Measurements from ENCODE around the gene ITPRIPL1. TPM values are rescaled to one million over a fixed set of nuclear protein-coding genes. Genes with fewer than 3 reads are reported as not detected.

ITPRIPL1 gene
- total and polyA plus RNA-seq, 4 donors = 0.19 to 3.1 (median 0.28) TPM

DNA sequence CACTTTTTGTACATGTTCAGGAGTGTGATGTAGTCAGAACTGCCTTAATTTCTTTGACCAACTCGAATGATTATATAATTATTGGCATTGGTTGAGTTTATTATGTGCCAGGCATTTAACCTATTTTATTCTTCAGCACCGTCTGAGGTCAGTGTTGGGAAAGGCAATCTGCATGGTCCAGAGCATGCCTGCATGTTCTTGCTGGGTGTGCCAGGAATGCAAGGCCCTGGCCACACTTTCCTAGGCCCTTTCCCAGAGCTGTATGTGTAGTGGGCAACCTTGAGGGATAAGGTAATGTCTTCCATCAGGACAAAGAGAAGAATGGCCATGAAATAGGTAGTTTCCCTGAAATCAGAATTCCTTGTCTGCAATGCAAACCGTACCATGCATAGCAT is 10.1 kb upstream of the ITPRIPL1 start:
- H3K9ac ChIP-seq (ENCODE audit: low read depth in 1 of 2, low read length in 2 of 2) = no peak overlapping the region
- H3K4me1 ChIP-seq (ENCODE audit: control insufficient read depth in 4 of 4, insufficient read depth in 4 of 4, low read length in 3 of 4) = no peaks in the 10 kb centered on the region
- TF ChIP-seq GABPA (IDR thresholded peaks at IDR 0.05 in 1 of 2, conservative IDR thresholded peaks at IDR 0.05 in 1 of 2) = no peak
- no peak for TF ChIP-seq HNF4G (IDR thresholded peaks at IDR 0.05)
- TF ChIP-seq SP1 (IDR thresholded peaks at IDR 0.05) = no peak
- TF ChIP-seq, protein P1, sequence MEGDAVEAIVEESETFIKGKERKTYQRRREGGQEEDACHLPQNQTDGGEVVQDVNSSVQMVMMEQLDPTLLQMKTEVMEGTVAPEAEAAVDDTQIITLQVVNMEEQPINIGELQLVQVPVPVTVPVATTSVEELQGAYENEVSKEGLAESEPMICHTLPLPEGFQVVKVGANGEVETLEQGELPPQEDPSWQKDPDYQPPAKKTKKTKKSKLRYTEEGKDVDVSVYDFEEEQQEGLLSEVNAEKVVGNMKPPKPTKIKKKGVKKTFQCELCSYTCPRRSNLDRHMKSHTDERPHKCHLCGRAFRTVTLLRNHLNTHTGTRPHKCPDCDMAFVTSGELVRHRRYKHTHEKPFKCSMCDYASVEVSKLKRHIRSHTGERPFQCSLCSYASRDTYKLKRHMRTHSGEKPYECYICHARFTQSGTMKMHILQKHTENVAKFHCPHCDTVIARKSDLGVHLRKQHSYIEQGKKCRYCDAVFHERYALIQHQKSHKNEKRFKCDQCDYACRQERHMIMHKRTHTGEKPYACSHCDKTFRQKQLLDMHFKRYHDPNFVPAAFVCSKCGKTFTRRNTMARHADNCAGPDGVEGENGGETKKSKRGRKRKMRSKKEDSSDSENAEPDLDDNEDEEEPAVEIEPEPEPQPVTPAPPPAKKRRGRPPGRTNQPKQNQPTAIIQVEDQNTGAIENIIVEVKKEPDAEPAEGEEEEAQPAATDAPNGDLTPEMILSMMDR (IDR thresholded peaks at IDR 0.05; ENCODE audit: low read depth, low read length, missing input control) = no peak
- TF ChIP-seq, protein P2, sequence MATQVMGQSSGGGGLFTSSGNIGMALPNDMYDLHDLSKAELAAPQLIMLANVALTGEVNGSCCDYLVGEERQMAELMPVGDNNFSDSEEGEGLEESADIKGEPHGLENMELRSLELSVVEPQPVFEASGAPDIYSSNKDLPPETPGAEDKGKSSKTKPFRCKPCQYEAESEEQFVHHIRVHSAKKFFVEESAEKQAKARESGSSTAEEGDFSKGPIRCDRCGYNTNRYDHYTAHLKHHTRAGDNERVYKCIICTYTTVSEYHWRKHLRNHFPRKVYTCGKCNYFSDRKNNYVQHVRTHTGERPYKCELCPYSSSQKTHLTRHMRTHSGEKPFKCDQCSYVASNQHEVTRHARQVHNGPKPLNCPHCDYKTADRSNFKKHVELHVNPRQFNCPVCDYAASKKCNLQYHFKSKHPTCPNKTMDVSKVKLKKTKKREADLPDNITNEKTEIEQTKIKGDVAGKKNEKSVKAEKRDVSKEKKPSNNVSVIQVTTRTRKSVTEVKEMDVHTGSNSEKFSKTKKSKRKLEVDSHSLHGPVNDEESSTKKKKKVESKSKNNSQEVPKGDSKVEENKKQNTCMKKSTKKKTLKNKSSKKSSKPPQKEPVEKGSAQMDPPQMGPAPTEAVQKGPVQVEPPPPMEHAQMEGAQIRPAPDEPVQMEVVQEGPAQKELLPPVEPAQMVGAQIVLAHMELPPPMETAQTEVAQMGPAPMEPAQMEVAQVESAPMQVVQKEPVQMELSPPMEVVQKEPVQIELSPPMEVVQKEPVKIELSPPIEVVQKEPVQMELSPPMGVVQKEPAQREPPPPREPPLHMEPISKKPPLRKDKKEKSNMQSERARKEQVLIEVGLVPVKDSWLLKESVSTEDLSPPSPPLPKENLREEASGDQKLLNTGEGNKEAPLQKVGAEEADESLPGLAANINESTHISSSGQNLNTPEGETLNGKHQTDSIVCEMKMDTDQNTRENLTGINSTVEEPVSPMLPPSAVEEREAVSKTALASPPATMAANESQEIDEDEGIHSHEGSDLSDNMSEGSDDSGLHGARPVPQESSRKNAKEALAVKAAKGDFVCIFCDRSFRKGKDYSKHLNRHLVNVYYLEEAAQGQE (IDR thresholded peaks at IDR 0.05) = no peak
- TF ChIP-seq TAF1 (conservative IDR thresholded peaks at IDR 0.05) = no peak
- TF ChIP-seq EGR1 (IDR thresholded peaks at IDR 0.05; ENCODE audit: low read depth in 2 of 2) = no peak
- no peak for TF ChIP-seq RAD21 (IDR thresholded peaks at IDR 0.05)
- TF ChIP-seq, protein P3, sequence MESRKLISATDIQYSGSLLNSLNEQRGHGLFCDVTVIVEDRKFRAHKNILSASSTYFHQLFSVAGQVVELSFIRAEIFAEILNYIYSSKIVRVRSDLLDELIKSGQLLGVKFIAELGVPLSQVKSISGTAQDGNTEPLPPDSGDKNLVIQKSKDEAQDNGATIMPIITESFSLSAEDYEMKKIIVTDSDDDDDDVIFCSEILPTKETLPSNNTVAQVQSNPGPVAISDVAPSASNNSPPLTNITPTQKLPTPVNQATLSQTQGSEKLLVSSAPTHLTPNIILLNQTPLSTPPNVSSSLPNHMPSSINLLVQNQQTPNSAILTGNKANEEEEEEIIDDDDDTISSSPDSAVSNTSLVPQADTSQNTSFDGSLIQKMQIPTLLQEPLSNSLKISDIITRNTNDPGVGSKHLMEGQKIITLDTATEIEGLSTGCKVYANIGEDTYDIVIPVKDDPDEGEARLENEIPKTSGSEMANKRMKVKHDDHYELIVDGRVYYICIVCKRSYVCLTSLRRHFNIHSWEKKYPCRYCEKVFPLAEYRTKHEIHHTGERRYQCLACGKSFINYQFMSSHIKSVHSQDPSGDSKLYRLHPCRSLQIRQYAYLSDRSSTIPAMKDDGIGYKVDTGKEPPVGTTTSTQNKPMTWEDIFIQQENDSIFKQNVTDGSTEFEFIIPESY (IDR thresholded peaks at IDR 0.05) = no peak
- no peak for TF ChIP-seq FOXA2 (IDR thresholded peaks at IDR 0.05)
- no peak for TF ChIP-seq YY1 (IDR thresholded peaks at IDR 0.05)
- TF ChIP-seq FOXA1 (IDR thresholded peaks at IDR 0.05) = no peak
- TF ChIP-seq, protein P4, sequence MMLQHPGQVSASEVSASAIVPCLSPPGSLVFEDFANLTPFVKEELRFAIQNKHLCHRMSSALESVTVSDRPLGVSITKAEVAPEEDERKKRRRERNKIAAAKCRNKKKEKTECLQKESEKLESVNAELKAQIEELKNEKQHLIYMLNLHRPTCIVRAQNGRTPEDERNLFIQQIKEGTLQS (IDR thresholded peaks at IDR 0.05) = no peak
- TF ChIP-seq HNF4A (conservative IDR thresholded peaks at IDR 0.05) = no peak
- no peaks in the 10 kb centered on the region for H3K36me3 ChIP-seq (ENCODE audit: control insufficient read depth in 4 of 4, insufficient read depth in 3 of 4, low read depth in 1 of 4, low read length in 3 of 4)
- no peaks in the 10 kb centered on the region for H3K27me3 ChIP-seq (ENCODE audit: control insufficient read depth in 4 of 4, insufficient read depth in 4 of 4, low read length in 3 of 4)
- H3K9me3 ChIP-seq (ENCODE audit: control insufficient read depth in 4 of 4, low read length in 3 of 4) = no peaks in the 10 kb centered on the region
- no peak overlapping the region for H3K4me3 ChIP-seq (ENCODE audit: low read depth in 1 of 3, low read length in 3 of 3)
- 74% methylated on average over 3 of the region's 3 CpGs for WGBS
- H3K27ac ChIP-seq (ENCODE audit: low read depth in 1 of 2, low read length in 2 of 2) = no peak overlapping the region
- no peak for DNase-seq (ENCODE audit: low spot score)

DNA sequence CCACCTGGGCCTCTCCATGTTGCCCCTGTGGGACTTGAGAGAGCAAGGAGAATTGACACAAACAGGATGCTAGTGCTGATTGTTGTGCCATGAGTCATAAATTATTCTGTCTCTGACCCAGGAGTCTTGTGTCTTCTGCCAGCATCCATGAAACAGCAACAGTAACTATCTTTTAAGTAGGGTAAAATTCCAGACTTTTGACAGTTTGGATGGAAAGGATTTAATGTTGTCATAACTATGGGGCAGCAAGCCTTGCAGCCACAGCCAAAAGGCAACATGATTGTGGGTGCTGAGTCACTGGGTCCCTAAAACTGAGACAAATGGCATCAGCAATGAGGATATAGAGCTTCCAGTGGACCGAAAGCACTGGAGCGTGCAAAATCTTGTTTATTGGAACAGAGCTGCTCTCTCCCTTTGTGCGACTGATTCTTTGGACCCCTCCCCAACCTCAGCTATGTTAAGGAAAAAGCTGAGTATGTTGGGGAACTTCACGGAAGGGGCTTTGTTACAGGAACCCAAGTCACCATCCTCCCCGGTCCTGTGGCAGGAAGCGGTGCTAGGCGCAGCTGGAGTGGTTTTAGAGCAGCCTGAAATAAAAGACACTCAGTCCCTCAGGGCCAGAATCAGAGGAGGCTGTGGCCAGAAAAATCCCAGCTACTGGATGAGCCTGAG is 9.6 kb upstream of the ITPRIPL1 start:
- no peak overlapping the region for H3K9ac ChIP-seq (ENCODE audit: low read depth in 1 of 2, low read length in 2 of 2)
- no peaks in the 10 kb centered on the region for H3K9me3 ChIP-seq (ENCODE audit: control insufficient read depth in 4 of 4, low read length in 3 of 4)
- no peak overlapping the region for H3K4me3 ChIP-seq (ENCODE audit: low read depth in 1 of 3, low read length in 3 of 3)
- TF ChIP-seq HNF4A (conservative IDR thresholded peaks at IDR 0.05) (no peak), FOXA1 (IDR thresholded peaks at IDR 0.05) (no peak), YY1 (IDR thresholded peaks at IDR 0.05) (no peak), JUND (IDR thresholded peaks at IDR 0.05) (no peak), GABPA (IDR thresholded peaks at IDR 0.05 in 1 of 2, conservative IDR thresholded peaks at IDR 0.05 in 1 of 2) (no peak), HNF4G (IDR thresholded peaks at IDR 0.05) (no peak)
- TF ChIP-seq, protein P3 (IDR thresholded peaks at IDR 0.05) = no peak
- TF ChIP-seq, protein P4 (IDR thresholded peaks at IDR 0.05) = no peak
- TF ChIP-seq, protein P1 (IDR thresholded peaks at IDR 0.05; ENCODE audit: low read depth, low read length, missing input control) = no peak
- 74% methylated on average over 7 of the region's 7 CpGs for WGBS
- no peaks in the 10 kb centered on the region for H3K27me3 ChIP-seq (ENCODE audit: control insufficient read depth in 4 of 4, insufficient read depth in 4 of 4, low read length in 3 of 4)
- H3K27ac ChIP-seq (ENCODE audit: low read depth in 1 of 2, low read length in 2 of 2) = no peak overlapping the region
- DNase-seq (ENCODE audit: low spot score) = no peak
- no peaks in the 10 kb centered on the region for H3K36me3 ChIP-seq (ENCODE audit: control insufficient read depth in 4 of 4, insufficient read depth in 3 of 4, low read depth in 1 of 4, low read length in 3 of 4)
- no peaks in the 10 kb centered on the region for H3K4me1 ChIP-seq (ENCODE audit: control insufficient read depth in 4 of 4, insufficient read depth in 4 of 4, low read length in 3 of 4)

Data from liver (tissue), 9 donors.